CD4-positive, alpha-beta T cell (primary cell): Measurements from ENCODE around the gene YPEL1. TPM values are rescaled to one million over a fixed set of nuclear protein-coding genes. Genes with fewer than 3 reads are reported as not detected.
A peak's percentile ranks its signal among the peaks of the same experiment; 100 is the strongest.

Experiments
- ATAC-seq: fragments of 200-7000 bp; cut with Tn5 transposase; one replicate; pipeline ENCODE4 v1.10.0; 2022; ENCODE audit warnings: mild to moderate bottlenecking; ENCODE audit not compliant: poor library complexity
- CTCF ChIA-PET: fragments of 350-600 bp; sonication (Branson Sonifier 250); formaldehyde crosslinking; loops from one replicate; lab custom pipeline; 2021; ENCODE audit warnings: antibody characterized with exemption, inconsistent platforms; lab: Charles Lee
- POLR2A ChIA-PET: fragments of 350-600 bp; sonication (Branson Sonifier 250); formaldehyde crosslinking; loops from one replicate; lab custom pipeline; 2021; ENCODE audit warnings: antibody characterized with exemption, inconsistent platforms; lab: Charles Lee
- DNase-seq, 14 experiments: peaks; one replicate each; pipeline ENCODE4 v3.0.0-alpha.2; 2013 to 2020; ENCODE audit warnings: mixed read lengths in 2 of 14
- H3K27ac ChIP-seq, 2 donors: one replicate each; pipeline versions ENCODE4 v1.5.1 to v1.7.0; 2013; ENCODE audit warnings: low read length in 2 of 2, low read depth in 1 of 2, mild to moderate bottlenecking in 1 of 2
- H3K27me3 ChIP-seq, 2 experiments: 1 replicate in 1 of 2; 2 replicates in 1 of 2; pipeline versions ENCODE4 v1.6.1 to v1.7.0; 2013; ENCODE audit warnings: low read length in 2 of 2, control low read depth in 1 of 2, mild to moderate bottlenecking in 1 of 2, moderate library complexity in 1 of 2; ENCODE audit not compliant: insufficient read depth in 2 of 2, control insufficient read depth in 1 of 2
- H3K36me3 ChIP-seq: one replicate; pipeline ENCODE4 v1.6.1; 2013; ENCODE audit warnings: low read length, control low read depth; ENCODE audit not compliant: insufficient read depth
- H3K4me1 ChIP-seq: one replicate; pipeline ENCODE4 v1.6.1; 2013; ENCODE audit warnings: low read length, control low read depth; ENCODE audit not compliant: insufficient read depth
- H3K4me3 ChIP-seq: one replicate; pipeline ENCODE4 v1.5.1; 2013; ENCODE audit warnings: mild to moderate bottlenecking, low read length, moderate library complexity
- H3K9me3 ChIP-seq, 2 experiments: 1 replicate in 1 of 2; 2 replicates in 1 of 2; pipeline versions ENCODE4 v1.6.1 to v1.7.0; 2013; ENCODE audit warnings: low read length in 2 of 2, mild to moderate bottlenecking in 2 of 2, control low read depth in 1 of 2, moderate library complexity in 1 of 2; ENCODE audit not compliant: control insufficient read depth in 1 of 2, insufficient read depth in 1 of 2
- H3K27ac Mint-ChIP-seq: one replicate; pipeline ENCODE4 v1.8.0; 2020; ENCODE audit warnings: mixed read lengths
- H3K27me3 Mint-ChIP-seq: one replicate; pipeline ENCODE4 v1.8.0; 2021; ENCODE audit warnings: mixed read lengths
- H3K36me3 Mint-ChIP-seq: one replicate; pipeline ENCODE4 v1.8.0; 2021; ENCODE audit warnings: low read depth, mixed read lengths
- H3K4me1 Mint-ChIP-seq: one replicate; pipeline ENCODE4 v1.8.0; 2021; ENCODE audit warnings: low read depth, mixed read lengths
- H3K4me3 Mint-ChIP-seq: one replicate; pipeline ENCODE4 v1.8.0; 2020; ENCODE audit warnings: mild to moderate bottlenecking, mixed read lengths
- H3K9me3 Mint-ChIP-seq: one replicate; pipeline ENCODE4 v1.8.0; 2020; ENCODE audit warnings: mixed read lengths
- intact Hi-C, 2 experiments: fragments of 100-400 bp; cut with DNase I in 1 of 2; cut with micrococcal nuclease in 1 of 2; formaldehyde crosslinking; loops; one replicate each; pipeline versions ENCODE4 v1.15.1 to v1.9.0; 2023 to 2025; cut with DNase I, micrococcal nuclease
- total RNA-seq, 174 experiments: library from RNA in 2 of 174; stranded (reverse) in 2 of 174; gene quantifications; one replicate each; pipeline ENCODE4 v1.2.3 and lab custom pipeline; 2021 to 2026
- TF ChIP-seq, protein P1 (sequence below): fragments of 200-600 bp; IDR thresholded peaks from one replicate; pipeline ENCODE4 v1.8.0; 2022; ENCODE audit warnings: antibody characterized with exemption, mild to moderate bottlenecking

Gene YPEL1
- total RNA-seq, 2 experiments from 2014 or later, result 2.3 to 2.6 TPM

- ChIA-PET CTCF (no interaction called here), POLR2A (no interaction called here)
- Histone ChIP-seq H3K27ac (no peak overlapping the region), H3K4me1 (no peaks in the 10 kb centered on the region), H3K4me3 (no peak overlapping the region), H3K36me3 (peaks cover 61% of the 10 kb centered on the region), H3K27me3 (no peaks in the 10 kb centered on the region), H3K9me3 (no peaks in the 10 kb centered on the region)
- ATAC-seq (no peak), DNase-seq (no peak)
- Mint-ChIP-seq H3K4me3 (no peak overlapping the region), H3K9me3 (no peaks in the 10 kb centered on the region), H3K27me3 (no peaks in the 10 kb centered on the region), H3K27ac (no peak overlapping the region), H3K4me1 (no peaks in the 10 kb centered on the region), H3K36me3 (peaks cover 28% of the 10 kb centered on the region)
- intact Hi-C loops, result no loop called here
- TF ChIP-seq, protein P1, sequence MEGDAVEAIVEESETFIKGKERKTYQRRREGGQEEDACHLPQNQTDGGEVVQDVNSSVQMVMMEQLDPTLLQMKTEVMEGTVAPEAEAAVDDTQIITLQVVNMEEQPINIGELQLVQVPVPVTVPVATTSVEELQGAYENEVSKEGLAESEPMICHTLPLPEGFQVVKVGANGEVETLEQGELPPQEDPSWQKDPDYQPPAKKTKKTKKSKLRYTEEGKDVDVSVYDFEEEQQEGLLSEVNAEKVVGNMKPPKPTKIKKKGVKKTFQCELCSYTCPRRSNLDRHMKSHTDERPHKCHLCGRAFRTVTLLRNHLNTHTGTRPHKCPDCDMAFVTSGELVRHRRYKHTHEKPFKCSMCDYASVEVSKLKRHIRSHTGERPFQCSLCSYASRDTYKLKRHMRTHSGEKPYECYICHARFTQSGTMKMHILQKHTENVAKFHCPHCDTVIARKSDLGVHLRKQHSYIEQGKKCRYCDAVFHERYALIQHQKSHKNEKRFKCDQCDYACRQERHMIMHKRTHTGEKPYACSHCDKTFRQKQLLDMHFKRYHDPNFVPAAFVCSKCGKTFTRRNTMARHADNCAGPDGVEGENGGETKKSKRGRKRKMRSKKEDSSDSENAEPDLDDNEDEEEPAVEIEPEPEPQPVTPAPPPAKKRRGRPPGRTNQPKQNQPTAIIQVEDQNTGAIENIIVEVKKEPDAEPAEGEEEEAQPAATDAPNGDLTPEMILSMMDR, result no peak
Measured at GRCh38 chr22:21698430-21699329, 36.9 kb downstream of the YPEL1 start.

GRCh38 chr22:21697880-21698279 lies 37.7 kb downstream of the YPEL1 start:
- Histone ChIP-seq H3K4me1 (no peaks in the 10 kb centered on the region), H3K36me3 (peaks cover 69% of the 10 kb centered on the region), H3K4me3 (no peak overlapping the region), H3K27me3 (no peaks in the 10 kb centered on the region), H3K27ac (no peak overlapping the region), H3K9me3 (no peaks in the 10 kb centered on the region)
- Mint-ChIP-seq H3K9me3 (no peaks in the 10 kb centered on the region), H3K27ac (no peak overlapping the region), H3K36me3 (peaks cover 28% of the 10 kb centered on the region), H3K27me3 (no peaks in the 10 kb centered on the region), H3K4me1 (no peaks in the 10 kb centered on the region), H3K4me3 (no peak overlapping the region)
- intact Hi-C loops, result no loop called here
- ATAC-seq (no peak), DNase-seq (no peak)
- POLR2A ChIA-PET, result no interaction called here
- TF ChIP-seq, protein P1, result no peak
- CTCF ChIA-PET, result no interaction called here

DNA sequence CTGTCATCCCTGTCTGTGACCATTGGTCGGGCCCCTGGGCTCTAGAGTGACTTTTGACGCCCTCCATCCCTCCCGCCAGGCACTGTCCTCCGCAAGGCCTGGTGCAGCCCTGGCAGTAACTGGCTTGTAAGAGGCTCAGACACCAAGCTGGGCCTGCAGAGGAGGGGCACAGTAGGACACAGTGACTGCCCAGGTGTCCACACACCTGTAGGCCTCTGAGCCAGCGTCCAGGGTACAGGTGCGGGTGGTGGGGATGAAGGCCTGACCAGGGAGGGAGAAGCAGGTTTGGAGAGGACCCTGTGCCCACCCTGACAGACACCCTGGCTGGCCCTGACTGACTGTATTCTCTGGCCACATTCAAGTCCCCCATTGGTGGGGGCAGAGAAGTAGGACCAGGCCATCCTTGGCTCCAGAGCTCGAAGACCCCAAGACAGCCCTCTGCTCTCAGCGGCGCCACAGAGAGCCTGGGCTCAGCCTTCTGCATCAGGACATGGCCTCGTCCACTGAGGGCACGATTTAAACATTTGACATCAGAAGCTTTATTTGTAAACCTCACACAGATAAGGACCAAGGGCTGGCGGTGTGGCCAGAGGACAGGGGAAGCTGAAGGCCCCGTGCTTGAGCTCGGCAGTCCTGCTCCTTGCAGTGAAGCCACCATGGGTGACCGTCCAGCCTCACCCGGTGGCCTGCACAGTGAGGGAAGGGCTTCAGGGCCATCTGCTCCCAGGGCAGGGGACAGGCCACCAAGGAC lies 38.4 kb downstream of the YPEL1 start:
- Mint-ChIP-seq H3K36me3 (peaks cover 28% of the 10 kb centered on the region), H3K4me1 (no peaks in the 10 kb centered on the region), H3K4me3 (no peak overlapping the region), H3K27ac (peak overlapping the region; percentile 33), H3K9me3 (no peaks in the 10 kb centered on the region), H3K27me3 (no peaks in the 10 kb centered on the region)
- H3K27ac ChIP-seq, result no peak overlapping the region
- no peaks in the 10 kb centered on the region for H3K4me1 ChIP-seq
- TF ChIP-seq, protein P1, result no peak
- CTCF ChIA-PET, result no interaction called here
- no peaks in the 10 kb centered on the region for H3K27me3 ChIP-seq
- intact Hi-C loops, result no loop called here
- peaks cover 68% of the 10 kb centered on the region for H3K36me3 ChIP-seq
- no peak for ATAC-seq
- no peaks in the 10 kb centered on the region for H3K9me3 ChIP-seq
- no peak for DNase-seq
- no peak overlapping the region for H3K4me3 ChIP-seq
- POLR2A ChIA-PET, result no interaction called here
